Erythroblast (primary cell): Measurements from ENCODE around the gene PARM1.

ENCODE experiments used
- GATA1 ChIP-seq: IDR thresholded peaks from 2 replicates; pipeline ENCODE4 v1.6.1; 2011; ENCODE audit warnings: low read depth, mild to moderate bottlenecking, control low read depth, low read length, moderate library complexity
- POLR2A ChIP-seq: IDR thresholded peaks from 2 replicates; pipeline ENCODE4 v1.6.1; 2011; ENCODE audit warnings: mild to moderate bottlenecking, low read length

DNA sequence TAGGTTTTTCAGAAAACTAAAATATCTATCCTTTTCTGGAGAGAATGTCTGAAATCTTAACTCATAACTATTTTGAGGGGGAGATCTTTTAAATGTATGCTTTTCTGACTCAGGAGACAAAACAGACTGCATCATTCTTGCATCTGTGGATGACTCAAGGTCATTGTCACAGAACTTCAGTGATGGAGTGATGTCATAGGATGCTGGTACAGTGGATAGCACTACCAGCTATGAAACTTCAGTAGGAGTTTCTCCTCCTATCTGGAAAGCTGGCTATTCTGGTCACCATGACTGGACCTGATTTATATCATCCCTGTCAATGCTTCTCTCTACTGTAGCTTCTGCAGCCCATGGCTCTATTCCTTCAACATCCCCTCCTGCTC is 50.3 kb downstream of the PARM1 start:
- no peak for TF ChIP-seq POLR2A
- no peak for TF ChIP-seq GATA1
